Stimulated activated effector memory CD8-positive, alpha-beta T cell treated with anti-CD3 and anti-CD28 coated beads, Interleukin-12 subunit alpha, Interleukin-12 subunit beta, amount 100 ng/mL, for 72 hours (primary cell): ENCODE data around the gene DLX1.
"Not testable (repeated sequence)": the region's sequence is repeated elsewhere in the genome, so short reads cannot be mapped to it uniquely, and the experiment has no call there.

Source experiments
- ATAC-seq: fragments of 150-1000 bp; cut with Tn5 transposase; 2 replicates; pipeline ENCODE4 v1.10.0; 2021
- DNase-seq, 2 donors: peaks; one replicate each; pipeline ENCODE4 v3.0.0; 2021 to 2022; ENCODE audit warnings: low spot score in 2 of 2
- H3K27ac Mint-ChIP-seq: one replicate; pipeline ENCODE4 v1.8.0; 2022; ENCODE audit warnings: mild to moderate bottlenecking, mixed read lengths
- H3K36me3 Mint-ChIP-seq: one replicate; pipeline ENCODE4 v1.8.0; 2022; ENCODE audit warnings: mild to moderate bottlenecking, mixed read lengths
- H3K4me1 Mint-ChIP-seq: one replicate; pipeline ENCODE4 v1.8.0; 2022; ENCODE audit warnings: mixed read lengths
- H3K4me3 Mint-ChIP-seq: one replicate; pipeline ENCODE4 v1.8.0; 2022; ENCODE audit warnings: mild to moderate bottlenecking, mixed read lengths
- H3K9me3 Mint-ChIP-seq: one replicate; pipeline ENCODE4 v1.8.0; 2022; ENCODE audit warnings: mixed read lengths

The DLX1 gene

DNA sequence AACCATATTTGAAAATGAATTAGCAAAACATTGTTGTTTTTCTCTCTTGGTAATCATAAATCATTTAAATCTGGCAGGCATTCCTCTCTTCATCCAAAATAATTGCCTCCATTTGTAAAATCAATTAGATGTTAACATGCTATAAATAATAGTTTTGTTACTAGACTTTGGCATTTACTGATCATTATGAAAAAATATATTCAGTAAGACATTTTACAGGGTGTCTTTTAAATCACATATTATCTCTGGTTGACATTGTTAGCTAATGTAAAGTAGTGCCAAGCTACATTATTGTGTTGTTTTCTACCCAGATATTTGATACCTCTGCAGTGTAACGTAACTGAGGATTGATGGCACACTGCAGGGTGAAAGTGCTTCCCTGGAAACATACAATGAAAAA lies 31.8 kb upstream of the DLX1 start:
- H3K27ac Mint-ChIP-seq, result no peak overlapping the region
- no peaks in the 10 kb centered on the region for H3K4me1 Mint-ChIP-seq
- H3K9me3 Mint-ChIP-seq, result no peaks in the 10 kb centered on the region
- ATAC-seq (no peak), DNase-seq (no peak)
- H3K36me3 Mint-ChIP-seq, result no peaks in the 10 kb centered on the region
- H3K4me3 Mint-ChIP-seq, result no peak overlapping the region

DNA sequence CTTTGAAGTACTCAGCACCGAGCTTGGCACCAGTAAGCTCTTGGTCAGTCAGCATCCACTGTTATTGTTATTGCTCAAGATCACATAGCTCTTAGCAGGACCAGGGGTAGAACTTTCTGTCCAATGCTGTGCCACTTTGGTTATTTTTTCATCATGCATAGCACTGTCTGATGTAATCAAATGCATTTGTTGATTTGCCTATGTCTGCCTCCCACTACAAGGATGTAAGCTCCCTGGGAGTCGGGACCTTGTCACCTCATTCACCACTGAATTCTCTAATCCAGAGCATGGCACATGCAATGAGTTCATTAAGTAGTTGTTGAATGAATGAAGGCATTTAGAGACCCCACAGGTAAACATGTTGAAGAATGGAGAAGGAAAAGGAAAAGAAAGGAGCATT lies 29.0 kb upstream of the DLX1 start:
- DNase-seq, result no peak
- Mint-ChIP-seq H3K4me1 (no peaks in the 10 kb centered on the region), H3K9me3 (no peaks in the 10 kb centered on the region), H3K36me3 (no peaks in the 10 kb centered on the region), H3K27ac (no peak overlapping the region), H3K4me3 (no peak overlapping the region)
- no peak for ATAC-seq

GRCh38 chr2:172058660-172059059 lies 26.6 kb upstream of the DLX1 start:
- H3K4me3 Mint-ChIP-seq, result no peak overlapping the region
- ATAC-seq, result no peak
- H3K4me1 Mint-ChIP-seq, result no peaks in the 10 kb centered on the region
- H3K9me3 Mint-ChIP-seq, result no peaks in the 10 kb centered on the region
- no peaks in the 10 kb centered on the region for H3K36me3 Mint-ChIP-seq
- DNase-seq, result no peak
- peak overlapping the region; percentile 45 for H3K27ac Mint-ChIP-seq

GRCh38 chr2:172060118-172060517 lies 25.2 kb upstream of the DLX1 start:
- H3K27ac Mint-ChIP-seq, H3K9me3 Mint-ChIP-seq, H3K36me3 Mint-ChIP-seq, H3K4me1 Mint-ChIP-seq, ATAC-seq, DNase-seq, H3K4me3 Mint-ChIP-seq: not testable (repeated sequence)

- DNase-seq (no peak), ATAC-seq (no peak)
- no peak overlapping the region for H3K4me3 Mint-ChIP-seq
- no peaks in the 10 kb centered on the region for H3K4me1 Mint-ChIP-seq
- H3K36me3 Mint-ChIP-seq, result no peaks in the 10 kb centered on the region
- no peaks in the 10 kb centered on the region for H3K9me3 Mint-ChIP-seq
- no peak overlapping the region for H3K27ac Mint-ChIP-seq
These were observed 22.8 kb upstream of the DLX1 start for GRCh38 chr2:172062402-172063004.

DNA sequence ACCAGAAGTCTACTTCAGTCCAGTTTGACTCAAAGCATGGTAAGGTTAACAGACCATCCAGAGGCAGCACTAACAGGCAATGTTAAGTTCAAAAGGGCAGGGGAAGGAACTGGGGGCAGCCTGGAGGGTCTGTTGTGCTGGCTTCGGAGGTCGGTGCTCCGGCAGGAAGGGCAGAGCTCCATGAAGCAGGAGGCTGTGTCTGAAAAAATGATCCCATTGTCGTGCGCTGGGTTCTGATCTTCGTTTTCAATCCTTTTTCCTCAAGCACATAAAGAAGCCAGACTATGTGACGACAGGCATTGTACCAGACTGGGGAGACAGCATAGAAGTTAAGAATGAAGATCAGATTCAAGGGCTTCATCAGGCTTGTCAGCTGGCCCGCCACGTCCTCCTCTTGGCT lies 21.9 kb upstream of the DLX1 start:
- ATAC-seq (no peak), DNase-seq (no peak)
- no peak overlapping the region for H3K4me3 Mint-ChIP-seq
- no peaks in the 10 kb centered on the region for H3K4me1 Mint-ChIP-seq
- H3K9me3 Mint-ChIP-seq, result no peaks in the 10 kb centered on the region
- no peaks in the 10 kb centered on the region for H3K36me3 Mint-ChIP-seq
- H3K27ac Mint-ChIP-seq, result no peak overlapping the region

DNA sequence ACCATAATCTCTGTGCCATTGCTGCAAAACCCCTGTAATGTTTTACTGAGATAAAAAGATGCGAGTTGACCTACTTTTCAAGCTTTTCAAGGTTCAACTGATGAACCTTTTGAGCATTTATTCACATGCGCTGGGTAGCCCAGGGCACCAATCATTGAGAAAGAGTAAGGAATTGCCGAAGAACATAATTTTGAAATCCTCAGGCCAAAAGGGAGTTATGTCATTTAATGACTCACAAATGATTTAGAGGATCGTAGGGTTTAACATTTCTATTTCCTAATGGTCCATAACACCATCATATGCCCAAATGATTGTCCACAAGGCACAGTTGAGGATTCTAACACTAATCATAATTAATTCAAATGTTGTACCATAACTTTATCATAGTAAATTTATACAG lies 20.2 kb upstream of the DLX1 start:
- no peaks in the 10 kb centered on the region for H3K4me1 Mint-ChIP-seq
- H3K36me3 Mint-ChIP-seq, result no peaks in the 10 kb centered on the region
- no peak overlapping the region for H3K4me3 Mint-ChIP-seq
- no peak for DNase-seq
- H3K9me3 Mint-ChIP-seq, result no peaks in the 10 kb centered on the region
- ATAC-seq, result no peak
- no peak overlapping the region for H3K27ac Mint-ChIP-seq

GRCh38 chr2:172066394-172066886 lies 18.9 kb upstream of the DLX1 start:
- ATAC-seq (no peak), DNase-seq (no peak)
- Mint-ChIP-seq H3K4me3 (no peak overlapping the region), H3K36me3 (no peaks in the 10 kb centered on the region), H3K4me1 (no peaks in the 10 kb centered on the region), H3K27ac (no peak overlapping the region), H3K9me3 (no peaks in the 10 kb centered on the region)

DNA sequence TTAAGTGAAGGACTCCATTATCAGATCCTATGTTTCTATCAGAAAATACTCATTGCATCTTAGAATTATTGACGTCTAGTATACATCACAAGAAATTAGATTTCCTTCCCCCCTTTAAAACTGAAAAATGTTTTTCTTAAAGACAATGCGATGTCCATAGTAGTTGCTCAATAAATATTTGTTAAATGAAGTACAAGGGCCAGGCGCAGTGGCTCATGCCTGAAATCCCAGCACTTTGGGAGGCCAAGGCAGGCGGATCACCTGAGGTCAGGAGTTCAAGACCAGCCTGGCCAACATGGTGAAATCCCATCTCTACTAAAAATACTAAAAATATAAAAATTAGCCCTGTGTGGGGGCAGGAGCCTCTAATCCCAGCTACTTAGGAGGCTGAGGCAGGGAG lies 17.4 kb upstream of the DLX1 start:
- DNase-seq, H3K27ac Mint-ChIP-seq, H3K9me3 Mint-ChIP-seq, H3K36me3 Mint-ChIP-seq, H3K4me3 Mint-ChIP-seq, ATAC-seq, H3K4me1 Mint-ChIP-seq: not testable (repeated sequence)

- Mint-ChIP-seq H3K4me1 (no peaks in the 10 kb centered on the region), H3K36me3 (no peaks in the 10 kb centered on the region), H3K9me3 (no peaks in the 10 kb centered on the region), H3K27ac (no peak overlapping the region), H3K4me3 (no peak overlapping the region)
- no peak for DNase-seq
- no peak for ATAC-seq
These were observed 14.4 kb upstream of the DLX1 start for GRCh38 chr2:172070936-172071335.

- H3K9me3 Mint-ChIP-seq, result no peaks in the 10 kb centered on the region
- DNase-seq (no peak), ATAC-seq (no peak)
- no peak overlapping the region for H3K4me3 Mint-ChIP-seq
- H3K36me3 Mint-ChIP-seq, result no peaks in the 10 kb centered on the region
- no peaks in the 10 kb centered on the region for H3K4me1 Mint-ChIP-seq
- no peak overlapping the region for H3K27ac Mint-ChIP-seq
These were observed 13.0 kb upstream of the DLX1 start for GRCh38 chr2:172072303-172072702.

GRCh38 chr2:172072706-172073105 lies 12.6 kb upstream of the DLX1 start:
- Mint-ChIP-seq H3K4me1 (no peaks in the 10 kb centered on the region), H3K27ac (no peak overlapping the region), H3K36me3 (no peaks in the 10 kb centered on the region), H3K4me3 (no peak overlapping the region), H3K9me3 (no peaks in the 10 kb centered on the region)
- DNase-seq (no peak), ATAC-seq (no peak)

DNA sequence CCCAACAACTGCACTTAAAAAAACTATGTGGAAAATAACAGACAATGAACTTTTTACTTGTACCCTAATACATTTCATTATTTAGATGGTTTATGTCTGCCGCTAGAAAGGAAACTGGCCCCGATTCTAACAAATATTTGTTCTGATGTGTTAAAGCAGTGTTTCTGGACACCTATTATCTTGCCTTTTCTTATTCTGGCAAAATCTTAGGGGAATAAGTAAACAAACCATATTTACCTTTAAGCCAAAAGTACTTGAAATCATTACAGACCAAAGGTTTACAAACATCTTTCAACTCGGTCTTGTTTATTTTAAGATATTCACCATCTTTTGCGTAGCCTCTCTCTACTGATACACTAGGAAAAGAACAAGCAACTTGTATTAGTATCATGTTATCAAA lies 11.8 kb upstream of the DLX1 start:
- Mint-ChIP-seq H3K9me3 (no peaks in the 10 kb centered on the region), H3K36me3 (no peaks in the 10 kb centered on the region), H3K4me1 (no peaks in the 10 kb centered on the region), H3K4me3 (no peak overlapping the region), H3K27ac (no peak overlapping the region)
- ATAC-seq (no peak), DNase-seq (no peak)

DNA sequence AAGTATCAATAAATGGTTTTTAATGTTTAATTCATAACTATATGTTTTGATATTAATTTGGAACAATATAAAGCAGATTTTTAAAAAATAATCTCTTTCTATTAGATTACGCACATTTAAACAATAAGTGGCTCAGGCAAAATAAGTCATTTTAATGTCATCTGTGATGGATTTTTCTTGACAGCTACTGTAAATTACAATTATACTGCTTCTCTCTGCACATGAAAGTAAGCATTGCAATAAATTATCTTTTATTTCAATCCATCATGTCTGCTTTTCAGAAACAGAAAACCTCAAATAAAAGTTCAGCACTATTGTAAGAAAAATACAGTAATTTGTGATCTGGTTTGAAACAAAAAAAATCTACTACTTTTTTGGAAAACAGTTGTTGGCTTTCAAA lies 11.1 kb upstream of the DLX1 start:
- no peak for ATAC-seq
- Mint-ChIP-seq H3K4me1 (no peaks in the 10 kb centered on the region), H3K36me3 (no peaks in the 10 kb centered on the region), H3K27ac (no peak overlapping the region), H3K4me3 (no peak overlapping the region), H3K9me3 (no peaks in the 10 kb centered on the region)
- DNase-seq, result no peak

DNA sequence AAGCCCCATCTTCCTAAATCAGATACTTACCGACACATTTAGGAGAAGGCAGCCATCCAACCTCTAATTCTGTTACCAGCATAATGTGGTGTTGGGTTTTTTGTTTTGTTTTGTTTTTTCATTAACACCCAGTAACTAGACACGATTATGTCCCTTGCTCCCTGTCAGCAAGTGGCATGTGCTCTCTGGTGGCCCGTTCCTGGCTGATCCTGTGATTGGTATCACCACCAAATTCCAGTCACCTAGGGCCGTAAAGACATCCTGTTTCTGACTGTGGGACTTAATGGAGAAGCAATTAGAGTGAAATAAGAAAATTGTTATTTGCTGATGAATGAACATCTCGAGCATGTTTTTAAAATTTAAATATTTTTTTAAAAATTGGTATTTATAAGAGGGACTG lies 5.9 kb upstream of the DLX1 start:
- Mint-ChIP-seq H3K9me3 (no peaks in the 10 kb centered on the region), H3K27ac (no peak overlapping the region), H3K4me3 (no peak overlapping the region)

DNA sequence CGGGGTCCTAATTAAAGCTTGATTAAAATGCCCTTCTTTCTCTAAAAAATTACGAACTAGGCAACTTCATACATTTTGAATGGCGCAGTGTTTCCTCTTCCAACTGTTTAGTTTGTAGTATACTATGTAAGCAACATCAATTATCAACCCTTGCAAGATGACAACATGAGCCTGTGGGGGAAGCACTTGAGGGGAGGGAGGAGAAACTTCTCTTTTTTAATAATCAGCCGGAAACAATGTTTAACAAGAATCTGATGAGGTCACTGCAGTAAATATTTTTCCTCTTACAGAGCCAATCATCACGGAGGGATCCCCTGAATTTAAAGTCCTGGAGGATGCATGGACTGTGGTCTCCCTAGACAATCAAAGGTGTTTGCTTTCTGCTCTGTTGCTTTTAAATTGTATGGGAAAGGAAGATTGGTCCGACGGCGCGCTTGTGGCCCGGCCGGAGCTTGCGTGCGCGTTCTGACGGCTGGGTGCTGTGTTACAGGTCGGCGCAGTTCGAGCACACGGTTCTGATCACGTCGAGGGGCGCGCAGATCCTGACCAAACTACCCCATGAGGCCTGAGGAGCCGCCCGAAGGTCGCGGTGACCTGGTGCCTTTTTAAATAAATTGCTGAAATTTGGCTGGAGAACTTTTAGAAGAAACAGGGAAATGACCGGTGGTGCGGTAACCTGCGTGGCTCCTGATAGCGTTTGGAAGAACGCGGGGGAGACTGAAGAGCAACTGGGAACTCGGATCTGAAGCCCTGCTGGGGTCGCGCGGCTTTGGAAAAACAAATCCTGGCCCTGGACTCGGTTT lies 5.3 kb upstream of the DLX1 start:
- H3K4me1 Mint-ChIP-seq, result peaks cover 27% of the 10 kb centered on the region

More for the DNA sequence above, 5.9 kb upstream of the DLX1 start:
- DNase-seq (no peak), ATAC-seq (no peak)
- peaks cover 21% of the 10 kb centered on the region for H3K4me1 Mint-ChIP-seq
- H3K36me3 Mint-ChIP-seq, result peaks cover 12% of the 10 kb centered on the region

More for the DNA sequence above, 5.3 kb upstream of the DLX1 start:
- peaks cover 18% of the 10 kb centered on the region for H3K36me3 Mint-ChIP-seq
- H3K27ac Mint-ChIP-seq, result no peak overlapping the region
- ATAC-seq (no peak), DNase-seq (no peak)
- H3K9me3 Mint-ChIP-seq, result no peaks in the 10 kb centered on the region
- no peak overlapping the region for H3K4me3 Mint-ChIP-seq
